DOHH2 (cell line): ENCODE results near the gene ARPC1B.

Experiments used
- CTCF ChIP-seq: fragments of 200-600 bp; sonication (generic); IDR thresholded peaks from one replicate; pipeline ENCODE4 v1.5.1; 2014; ENCODE audit warnings: antibody characterized with exemption, mild to moderate bottlenecking, low read depth, low read length; ENCODE audit not compliant: poor library complexity, severe bottlenecking
- EZH2phosphoT487 ChIP-seq: fragments of 200-600 bp; sonication (generic); IDR thresholded peaks from 2 replicates; pipeline ENCODE4 v1.6.1; 2017; ENCODE audit warnings: borderline replicate concordance, mild to moderate bottlenecking, antibody characterized with exemption, low read length, moderate library complexity, mixed read lengths

- TF ChIP-seq CTCF, result no peak
- TF ChIP-seq EZH2phosphoT487, result no peak
Measured at GRCh38 chr7:99357701-99358490, 16.6 kb upstream of the ARPC1B start.
